T-helper 2 cell treated with Interferon-gamma antibody and Interleukin-4, amounts not matched to agents 5 μg/mL and 100 μg/mL, for 36 hours (primary cell): ENCODE results near the gene MB.

ENCODE experiments used
- DNase-seq: peaks from one replicate; pipeline ENCODE4 v3.0.0; 2021; ENCODE audit warnings: low spot score
- H3K27ac Mint-ChIP-seq: one replicate; pipeline ENCODE4 v1.8.0; 2021; ENCODE audit warnings: mild to moderate bottlenecking, mixed read lengths
- H3K27me3 Mint-ChIP-seq: one replicate; pipeline ENCODE4 v1.8.0; 2021; ENCODE audit warnings: low read depth, mixed read lengths
- H3K36me3 Mint-ChIP-seq: one replicate; pipeline ENCODE4 v1.8.0; 2021; ENCODE audit warnings: low read depth, mixed read lengths
- H3K4me1 Mint-ChIP-seq: one replicate; pipeline ENCODE4 v1.8.0; 2021; ENCODE audit warnings: low read depth, mixed read lengths
- H3K4me3 Mint-ChIP-seq: one replicate; pipeline ENCODE4 v1.8.0; 2022; ENCODE audit warnings: mild to moderate bottlenecking, moderate library complexity, mixed read lengths
- H3K9me3 Mint-ChIP-seq: one replicate; pipeline ENCODE4 v1.8.0; 2021; ENCODE audit warnings: mixed read lengths

The MB gene

GRCh38 chr22:35575116-35575748 is 41.9 kb downstream of the MB start:
- peaks cover 4% of the 10 kb centered on the region for H3K27me3 Mint-ChIP-seq
- no peak overlapping the region for H3K27ac Mint-ChIP-seq
- H3K36me3 Mint-ChIP-seq, result no peaks in the 10 kb centered on the region
- H3K9me3 Mint-ChIP-seq, result no peaks in the 10 kb centered on the region
- H3K4me1 Mint-ChIP-seq, result no peaks in the 10 kb centered on the region
- no peak for DNase-seq
- no peak overlapping the region for H3K4me3 Mint-ChIP-seq

GRCh38 chr22:35572556-35572955 is 44.6 kb downstream of the MB start:
- H3K36me3 Mint-ChIP-seq, result no peaks in the 10 kb centered on the region
- DNase-seq, result no peak
- no peaks in the 10 kb centered on the region for H3K4me1 Mint-ChIP-seq
- H3K27ac Mint-ChIP-seq, result no peak overlapping the region
- H3K4me3 Mint-ChIP-seq, result no peak overlapping the region
- H3K9me3 Mint-ChIP-seq, result no peaks in the 10 kb centered on the region
- peaks cover 4% of the 10 kb centered on the region for H3K27me3 Mint-ChIP-seq

GRCh38 chr22:35570686-35571194 is 46.4 kb downstream of the MB start:
- Mint-ChIP-seq H3K9me3 (no peaks in the 10 kb centered on the region), H3K27ac (no peak overlapping the region), H3K36me3 (no peaks in the 10 kb centered on the region), H3K4me3 (no peak overlapping the region), H3K4me1 (no peaks in the 10 kb centered on the region), H3K27me3 (no peaks in the 10 kb centered on the region)
- DNase-seq, result no peak

GRCh38 chr22:35569916-35570315 is 47.2 kb downstream of the MB start:
- Mint-ChIP-seq H3K9me3 (no peaks in the 10 kb centered on the region), H3K27ac (no peak overlapping the region)

GRCh38 chr22:35568751-35569739 is 48.1 kb downstream of the MB start:
- Mint-ChIP-seq H3K27me3 (no peaks in the 10 kb centered on the region), H3K4me1 (no peaks in the 10 kb centered on the region)

More at GRCh38 chr22:35569916-35570315, 47.2 kb downstream of the MB start:
- DNase-seq, result no peak
- no peak overlapping the region for H3K4me3 Mint-ChIP-seq
- no peaks in the 10 kb centered on the region for H3K36me3 Mint-ChIP-seq
- no peaks in the 10 kb centered on the region for H3K4me1 Mint-ChIP-seq
- no peaks in the 10 kb centered on the region for H3K27me3 Mint-ChIP-seq

GRCh38 chr22:35567351-35568141 is 49.6 kb downstream of the MB start:
- Mint-ChIP-seq H3K4me3 (no peak overlapping the region), H3K27me3 (peaks cover 6% of the 10 kb centered on the region), H3K9me3 (no peaks in the 10 kb centered on the region), H3K36me3 (no peaks in the 10 kb centered on the region), H3K4me1 (no peaks in the 10 kb centered on the region), H3K27ac (no peak overlapping the region)
- DNase-seq, result no peak

More at GRCh38 chr22:35568751-35569739, 48.1 kb downstream of the MB start:
- Mint-ChIP-seq H3K36me3 (no peaks in the 10 kb centered on the region), H3K9me3 (no peaks in the 10 kb centered on the region), H3K4me3 (no peak overlapping the region), H3K27ac (no peak overlapping the region)
- DNase-seq, result no peak

GRCh38 chr22:35564975-35565867 is 51.9 kb downstream of the MB start:
- no peaks in the 10 kb centered on the region for H3K4me1 Mint-ChIP-seq
- no peak for DNase-seq
- H3K27ac Mint-ChIP-seq, result no peak overlapping the region
- no peak overlapping the region for H3K4me3 Mint-ChIP-seq
- H3K36me3 Mint-ChIP-seq, result no peaks in the 10 kb centered on the region
- H3K9me3 Mint-ChIP-seq, result no peaks in the 10 kb centered on the region
- H3K27me3 Mint-ChIP-seq, result peaks cover 11% of the 10 kb centered on the region

GRCh38 chr22:35563211-35563610 is 53.9 kb downstream of the MB start:
- Mint-ChIP-seq H3K9me3 (no peaks in the 10 kb centered on the region), H3K4me1 (peaks cover under 1% of the 10 kb centered on the region), H3K27ac (no peak overlapping the region), H3K4me3 (no peak overlapping the region), H3K36me3 (no peaks in the 10 kb centered on the region), H3K27me3 (peaks cover 11% of the 10 kb centered on the region)
- no peak for DNase-seq

- DNase-seq, result no peak
- Mint-ChIP-seq H3K36me3 (no peaks in the 10 kb centered on the region), H3K4me3 (no peak overlapping the region), H3K4me1 (peaks cover 5% of the 10 kb centered on the region), H3K27ac (no peak overlapping the region), H3K9me3 (no peaks in the 10 kb centered on the region), H3K27me3 (peaks cover 11% of the 10 kb centered on the region)
Measured at GRCh38 chr22:35561796-35562526, 55.2 kb downstream of the MB start.

- no peaks in the 10 kb centered on the region for H3K9me3 Mint-ChIP-seq
- H3K27me3 Mint-ChIP-seq, result peaks cover 13% of the 10 kb centered on the region
- no peak for DNase-seq
- H3K4me1 Mint-ChIP-seq, result peaks cover 5% of the 10 kb centered on the region
- H3K27ac Mint-ChIP-seq, result no peak overlapping the region
- no peak overlapping the region for H3K4me3 Mint-ChIP-seq
- no peaks in the 10 kb centered on the region for H3K36me3 Mint-ChIP-seq
Measured at GRCh38 chr22:35560824-35561223, 56.3 kb downstream of the MB start.

GRCh38 chr22:35560366-35560765 is 56.8 kb downstream of the MB start:
- Mint-ChIP-seq H3K9me3 (no peaks in the 10 kb centered on the region), H3K27ac (no peak overlapping the region), H3K36me3 (no peaks in the 10 kb centered on the region), H3K27me3 (peaks cover 13% of the 10 kb centered on the region), H3K4me3 (no peak overlapping the region), H3K4me1 (peaks cover 5% of the 10 kb centered on the region)
- no peak for DNase-seq

- no peaks in the 10 kb centered on the region for H3K36me3 Mint-ChIP-seq
- no peaks in the 10 kb centered on the region for H3K9me3 Mint-ChIP-seq
- H3K27me3 Mint-ChIP-seq, result peaks cover 13% of the 10 kb centered on the region
- no peak for DNase-seq
- no peak overlapping the region for H3K27ac Mint-ChIP-seq
- H3K4me3 Mint-ChIP-seq, result no peak overlapping the region
- H3K4me1 Mint-ChIP-seq, result peaks cover 5% of the 10 kb centered on the region
Measured at GRCh38 chr22:35559354-35560005, 57.6 kb downstream of the MB start.
